GM15510 (cell line): ENCODE results near the gene BAHD1.

ENCODE experiments used
- POLR2A ChIP-seq: IDR thresholded peaks from 3 replicates; pipeline ENCODE4 v1.6.1; 2011; ENCODE audit warnings: borderline replicate concordance; ENCODE audit not compliant: insufficient read length; ENCODE audit errors: extremely low read depth

Gene BAHD1

GRCh38 chr15:40487816-40488682, 47.3 kb downstream of the BAHD1 start:
- no peak for TF ChIP-seq POLR2A

GRCh38 chr15:40489274-40490175, 48.8 kb downstream of the BAHD1 start:
- no peak for TF ChIP-seq POLR2A

DNA sequence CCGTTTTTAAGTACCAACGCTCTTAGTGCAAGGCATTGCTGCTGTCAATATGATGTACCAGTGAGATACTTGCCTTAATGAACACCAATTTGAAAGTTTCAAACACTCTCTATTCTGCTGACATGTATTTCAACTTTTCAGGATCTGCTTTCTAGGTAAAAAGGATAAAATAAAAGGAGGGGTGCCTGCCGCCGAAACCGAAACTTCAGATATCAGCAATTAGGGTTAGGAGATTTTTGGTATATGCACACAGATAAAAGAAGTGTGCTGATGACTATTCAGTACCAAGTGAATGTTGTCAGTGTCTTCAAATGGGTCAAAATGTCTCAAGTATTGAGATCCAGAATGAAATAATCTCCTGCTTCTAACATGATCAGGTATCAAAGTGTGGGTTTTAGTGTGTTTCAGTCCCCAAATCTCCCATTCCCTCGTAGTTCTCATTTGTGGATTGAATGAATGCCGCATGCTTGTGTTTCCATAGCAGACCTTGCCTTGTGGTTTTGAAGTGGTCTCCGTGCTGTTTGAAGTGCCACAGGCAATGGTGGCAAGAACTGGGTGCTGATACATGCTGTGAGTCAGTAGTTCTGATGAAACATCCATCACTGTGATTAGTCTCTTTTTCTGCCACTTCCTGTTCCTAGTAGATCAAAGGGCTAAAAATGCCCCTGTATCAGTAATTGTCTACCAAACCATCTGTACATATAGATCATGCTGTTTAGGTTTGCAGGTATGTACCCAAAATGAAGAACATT, 52.5 kb downstream of the BAHD1 start:
- no peak for TF ChIP-seq POLR2A

DNA sequence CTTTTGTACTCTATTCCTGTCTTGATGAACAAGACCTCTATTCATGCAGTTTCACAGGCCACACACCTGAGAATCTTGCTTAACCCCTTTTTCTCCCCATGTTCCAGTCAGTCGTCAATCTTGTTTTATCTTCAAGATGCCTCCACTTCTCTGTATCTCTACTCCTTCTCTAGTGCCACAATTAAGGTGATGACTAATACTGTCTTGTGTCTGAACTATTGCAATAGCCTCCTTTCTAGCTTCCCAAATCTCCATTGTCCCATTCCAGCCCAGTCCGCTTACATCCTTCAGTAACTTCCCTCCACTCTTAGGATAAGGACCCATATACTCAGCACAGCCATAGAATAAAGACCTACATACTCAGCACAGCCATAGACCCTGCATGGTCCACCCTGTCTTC, 54.8 kb downstream of the BAHD1 start:
- TF ChIP-seq POLR2A: no peak

DNA sequence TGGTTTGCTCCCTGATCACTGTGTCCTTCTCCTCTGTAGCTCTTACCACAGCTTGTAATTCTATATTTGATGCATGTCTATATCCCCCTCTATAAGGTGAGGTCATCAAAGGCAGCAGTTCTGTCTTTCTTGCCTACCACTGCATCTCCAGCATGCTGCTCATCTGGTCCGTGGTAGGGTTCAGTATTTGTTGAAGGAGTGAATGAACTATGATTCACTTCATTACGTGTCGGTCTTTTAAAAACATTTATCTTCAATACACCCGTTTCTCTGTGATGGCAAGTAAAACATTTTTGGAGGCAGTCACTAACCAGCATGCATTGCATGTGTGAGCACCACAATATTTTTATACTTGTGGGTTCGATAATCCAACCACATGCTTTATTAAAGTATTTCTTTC, 57.7 kb downstream of the BAHD1 start:
- no peak for TF ChIP-seq POLR2A

- TF ChIP-seq POLR2A: no peak
Measured at GRCh38 chr15:40498891-40499290, 58.1 kb downstream of the BAHD1 start.

- no peak for TF ChIP-seq POLR2A
Measured at GRCh38 chr15:40499931-40500330, 59.2 kb downstream of the BAHD1 start.

DNA sequence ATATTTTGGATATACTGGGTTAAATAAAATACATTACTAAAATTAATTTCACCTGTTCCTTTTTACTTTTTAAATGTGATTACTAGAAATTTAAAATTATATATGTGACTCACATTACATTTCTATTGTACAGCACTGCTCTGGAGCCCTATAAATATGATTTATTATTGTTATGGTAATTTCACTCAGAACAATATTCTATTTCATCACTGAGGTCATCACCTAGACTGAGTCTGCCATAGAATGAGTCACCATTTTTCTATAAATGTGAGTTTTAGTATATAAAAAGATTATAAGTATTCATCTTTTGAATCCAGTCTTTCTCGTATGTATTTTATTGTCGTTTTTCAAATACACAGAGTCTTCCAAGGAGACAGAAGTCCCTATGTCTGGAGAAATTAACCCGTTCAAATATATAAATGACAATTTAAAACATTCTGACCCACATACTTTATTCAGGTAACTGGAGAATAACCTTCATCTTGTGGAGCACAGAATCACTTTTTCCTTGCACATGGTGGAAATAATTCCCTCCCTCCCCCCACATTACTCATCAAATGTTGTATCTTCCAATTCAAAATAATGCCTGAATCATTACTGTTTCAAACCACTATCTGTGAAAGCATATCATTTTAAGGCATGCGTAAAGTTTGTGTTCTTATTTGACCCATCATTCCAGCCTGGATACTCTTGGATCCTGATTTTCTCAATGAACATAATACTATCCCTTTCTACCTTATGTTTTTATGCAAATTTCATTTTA, 60.0 kb downstream of the BAHD1 start:
- no peak for TF ChIP-seq POLR2A

- TF ChIP-seq POLR2A: no peak
Measured at GRCh38 chr15:40501487-40501886, 60.7 kb downstream of the BAHD1 start.

DNA sequence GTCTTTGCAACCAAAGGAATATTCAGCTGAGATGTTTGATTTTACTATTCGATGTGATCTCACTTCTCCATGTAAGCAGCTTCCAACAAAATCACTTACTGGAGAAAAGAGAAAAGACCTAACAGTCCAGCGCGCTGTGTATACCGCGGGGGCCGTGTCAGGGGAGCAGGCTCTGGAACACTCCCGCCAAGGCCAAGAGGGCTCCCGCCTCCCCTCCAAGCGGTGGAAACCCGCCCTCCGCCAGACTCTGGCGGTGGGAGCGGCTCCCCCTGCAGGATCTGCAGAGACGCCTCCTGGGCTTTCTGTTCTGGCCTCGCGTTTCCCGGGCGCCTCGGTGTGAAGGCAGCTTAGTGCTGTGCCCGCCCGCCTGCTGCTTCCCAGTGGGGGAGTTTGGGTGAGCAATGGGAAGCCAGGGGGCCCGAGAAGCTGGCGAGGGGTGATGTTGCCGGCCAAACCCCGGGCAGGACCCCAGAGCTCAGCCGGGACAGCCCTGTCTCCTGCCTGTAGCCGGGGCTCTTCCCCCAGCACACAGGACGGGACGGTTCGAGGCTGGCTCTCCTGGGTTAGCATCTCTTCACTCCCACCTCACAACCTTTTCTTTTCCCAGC, 66.3 kb downstream of the BAHD1 start:
- TF ChIP-seq POLR2A: no peak

GRCh38 chr15:40508216-40508615, 67.5 kb downstream of the BAHD1 start:
- TF ChIP-seq POLR2A: no peak

DNA sequence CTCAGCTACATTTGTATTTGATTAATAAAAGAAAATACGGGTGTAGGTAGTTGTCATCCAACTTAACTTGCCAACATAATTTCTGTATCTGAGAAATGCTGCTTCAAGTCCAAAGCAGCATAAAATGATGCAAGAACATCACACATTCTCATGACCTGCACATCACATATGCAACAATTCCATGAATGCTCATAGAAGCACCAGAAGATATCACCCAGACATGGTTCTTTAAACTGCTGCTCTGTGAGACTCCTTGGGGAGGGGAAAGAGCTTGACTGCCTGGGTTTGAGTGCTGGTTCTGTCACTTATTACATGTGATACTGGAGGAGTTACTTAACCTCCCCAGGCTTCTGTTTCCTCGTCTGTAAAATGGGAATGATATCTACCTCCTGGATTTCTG, 69.4 kb downstream of the BAHD1 start:
- TF ChIP-seq POLR2A: no peak

- TF ChIP-seq POLR2A: no peak
Measured at GRCh38 chr15:40511093-40511471, 70.3 kb downstream of the BAHD1 start.
